Inflammatory macrophage treated with lipopolysaccharide for 4 hours (primary cell): ENCODE measurements around the gene NACA2.
"Not testable (repeated sequence)": the region's sequence is repeated elsewhere in the genome, so short reads cannot be mapped to it uniquely, and the experiment has no call there.

Source experiments
- DNase-seq: peaks from one replicate; pipeline ENCODE4 v3.0.0-alpha.2; 2020

Gene NACA2

DNA sequence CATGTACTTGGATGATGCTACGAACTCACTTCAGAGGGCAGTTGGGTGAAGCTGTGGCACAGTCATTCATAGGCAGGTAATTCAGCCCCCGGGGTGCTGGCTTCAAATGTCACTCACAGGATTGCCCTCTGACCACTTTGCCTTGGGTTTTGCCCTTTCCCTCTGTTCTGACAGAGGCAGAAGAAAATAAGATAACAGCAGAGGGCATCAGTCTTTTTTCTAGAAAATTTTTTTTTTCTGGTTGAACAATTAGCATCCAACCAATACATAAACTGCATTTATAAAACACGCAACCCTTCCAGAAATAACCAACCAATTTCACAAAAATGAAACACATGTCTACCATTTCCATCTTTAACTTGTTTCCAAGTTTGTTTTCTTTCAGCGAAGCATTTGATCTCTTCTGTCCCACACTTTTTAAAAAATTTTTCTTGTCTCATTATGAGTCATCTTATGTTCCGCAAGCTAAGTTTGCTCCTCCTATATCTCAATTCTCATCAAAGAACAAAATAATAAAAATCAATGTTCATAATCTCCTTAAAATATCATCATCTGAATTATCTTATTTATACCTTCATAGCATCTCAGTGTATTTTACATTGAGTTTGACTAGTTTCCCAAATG is 15.6 kb downstream of the NACA2 start:
- DNase-seq = no peak

DNA sequence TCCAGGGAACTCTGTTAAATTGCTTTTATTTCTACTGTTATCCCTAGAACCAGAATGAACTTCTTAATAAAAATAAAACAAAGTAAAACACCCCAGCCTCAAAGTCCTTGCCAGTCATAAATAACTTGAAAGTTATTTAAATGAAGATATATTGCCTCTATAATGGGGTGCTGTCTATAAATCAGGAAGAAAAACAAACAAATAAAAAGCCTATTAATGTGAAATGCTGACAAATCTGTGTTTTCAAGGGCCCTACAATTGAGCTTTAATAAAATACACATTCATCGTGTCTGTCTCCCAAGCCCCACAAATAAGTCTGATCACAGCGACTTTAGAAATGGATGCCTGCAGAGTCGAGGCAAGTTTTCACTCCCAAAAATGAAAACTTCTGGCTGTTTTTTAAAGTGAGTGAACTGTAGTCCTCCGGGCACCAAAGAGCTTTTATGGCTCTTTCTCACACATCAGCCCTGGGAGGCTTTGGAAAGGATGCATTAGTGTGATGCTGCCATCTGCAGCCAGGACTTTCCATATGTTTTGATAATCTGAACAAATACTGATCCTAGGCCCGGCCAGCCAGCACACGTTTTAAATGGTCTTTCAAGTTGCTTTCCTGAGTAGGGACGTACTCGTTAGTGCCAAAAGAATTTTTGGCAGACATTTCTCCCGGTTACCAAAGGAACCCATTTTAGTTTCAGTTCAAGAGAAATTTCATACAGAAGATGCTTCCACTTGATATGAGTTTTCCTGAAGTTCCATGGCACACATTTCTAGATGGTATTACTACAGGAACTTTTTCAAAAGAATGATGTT is 16.3 kb downstream of the NACA2 start:
- no peak for DNase-seq

DNA sequence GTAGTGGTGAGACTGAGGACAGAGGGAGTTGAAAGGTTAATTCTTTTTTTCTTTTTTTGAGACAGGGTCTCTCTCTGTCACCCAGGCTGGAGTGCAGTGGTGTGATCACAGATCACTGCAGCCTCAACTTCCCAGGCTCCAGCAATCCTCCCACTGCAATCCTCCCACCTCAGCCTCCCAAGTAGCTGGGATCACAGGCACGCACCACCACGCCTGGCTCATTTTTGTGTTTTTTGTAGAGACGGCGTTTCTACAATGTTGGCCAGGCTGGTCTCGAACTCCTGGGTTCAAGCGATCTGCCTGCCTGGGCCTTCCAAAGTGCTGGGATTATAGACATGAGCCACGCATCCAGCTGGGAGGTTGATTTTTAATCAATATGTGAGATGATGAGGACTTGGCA is 18.5 kb downstream of the NACA2 start:
- not testable (repeated sequence) for DNase-seq

DNA sequence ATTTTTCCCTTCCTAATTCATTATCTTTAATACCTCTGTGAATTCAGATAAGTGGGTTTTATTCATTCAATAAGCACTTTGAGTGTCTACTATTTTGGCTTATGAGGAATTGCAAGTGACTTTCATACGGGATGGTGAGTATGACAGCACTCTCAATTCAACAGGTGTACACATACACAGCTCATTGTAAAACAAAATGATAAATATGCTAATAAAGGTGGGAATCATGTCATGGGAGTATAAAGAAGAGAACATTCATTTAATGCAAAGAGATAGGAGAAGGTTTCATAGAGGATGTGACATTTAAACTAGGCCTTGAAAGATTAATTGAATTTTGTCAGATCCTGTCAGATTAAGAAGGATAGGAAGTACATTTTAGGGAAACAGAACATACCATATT is 19.4 kb downstream of the NACA2 start:
- DNase-seq = no peak

DNA sequence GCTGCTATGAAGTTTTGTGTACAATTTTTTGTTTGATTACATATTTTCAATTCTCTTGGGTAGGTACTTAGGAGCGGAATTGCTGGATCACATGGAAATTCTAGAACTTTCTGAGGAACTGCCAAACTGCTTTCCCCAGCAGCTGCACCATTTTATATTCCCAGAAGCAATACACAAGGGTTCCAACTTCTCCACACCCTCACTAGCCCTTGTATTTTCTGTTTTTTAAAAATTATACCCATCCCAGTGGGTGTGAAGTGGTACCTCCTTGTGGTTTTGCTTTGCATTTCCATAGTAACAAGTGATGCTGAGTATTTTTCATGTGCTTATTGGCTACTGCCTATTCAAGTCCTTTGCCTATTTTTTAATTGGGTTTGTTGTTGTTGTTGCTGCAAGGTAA is 20.9 kb downstream of the NACA2 start:
- peak; percentile 24 for DNase-seq

DNA sequence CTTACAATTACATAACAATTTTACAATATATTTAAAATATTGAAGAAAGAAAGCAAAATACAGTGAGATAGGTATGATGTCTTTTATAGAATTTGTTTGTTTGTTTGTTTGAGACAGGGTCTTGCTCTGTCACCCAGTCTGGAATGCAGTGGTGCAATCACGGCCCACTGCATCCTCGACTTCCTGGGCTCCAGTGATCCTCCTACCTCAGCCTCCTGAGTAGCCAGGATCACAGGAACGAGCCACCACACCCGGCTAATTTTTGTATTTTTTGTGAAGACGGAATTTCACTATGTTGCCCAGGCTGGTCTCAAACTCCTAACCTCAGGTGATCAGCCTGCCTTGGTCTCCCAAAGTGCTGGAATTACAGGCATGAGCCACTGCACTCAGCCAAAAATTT is 21.5 kb downstream of the NACA2 start:
- not testable (repeated sequence) for DNase-seq

DNA sequence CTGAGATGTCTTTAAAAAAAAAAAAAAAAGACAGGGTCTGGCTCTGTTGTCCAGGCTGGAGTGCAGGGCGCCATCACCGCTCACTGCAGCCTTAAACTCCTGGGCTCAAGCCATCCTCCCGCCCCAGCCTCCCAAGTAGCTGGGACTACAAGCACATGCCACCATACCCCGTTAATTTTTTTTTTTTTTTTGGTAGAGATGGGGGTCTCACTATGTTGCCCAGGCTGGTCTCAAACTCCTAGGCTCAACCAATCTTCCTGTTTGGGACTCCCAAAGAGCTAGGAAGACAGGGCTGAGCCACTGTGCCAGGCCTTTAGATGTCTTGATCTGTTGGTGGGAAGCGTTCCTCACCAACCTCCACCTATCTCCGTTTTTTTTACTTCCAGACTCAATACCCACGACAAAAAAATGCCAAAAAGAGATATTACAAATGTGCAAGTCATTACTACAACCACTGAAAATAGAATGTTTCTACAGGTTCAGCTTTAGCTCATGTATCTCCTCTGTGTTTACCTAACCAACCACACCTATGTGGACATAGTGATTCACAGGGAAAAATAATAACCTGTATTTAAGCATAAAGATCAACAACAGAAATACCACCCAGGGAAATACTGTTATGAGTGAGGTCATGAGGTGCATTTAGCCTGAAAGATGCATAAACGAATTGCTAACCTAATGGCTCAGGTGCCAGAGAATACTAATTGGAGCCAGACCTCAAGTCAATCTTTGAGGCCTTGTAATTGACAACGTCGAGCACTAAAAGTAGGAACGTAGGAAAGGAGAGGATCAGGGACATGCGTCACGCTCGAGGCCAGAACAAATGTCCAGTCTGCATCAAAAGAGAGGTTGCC is 22.6 kb downstream of the NACA2 start:
- DNase-seq = no peak

DNA sequence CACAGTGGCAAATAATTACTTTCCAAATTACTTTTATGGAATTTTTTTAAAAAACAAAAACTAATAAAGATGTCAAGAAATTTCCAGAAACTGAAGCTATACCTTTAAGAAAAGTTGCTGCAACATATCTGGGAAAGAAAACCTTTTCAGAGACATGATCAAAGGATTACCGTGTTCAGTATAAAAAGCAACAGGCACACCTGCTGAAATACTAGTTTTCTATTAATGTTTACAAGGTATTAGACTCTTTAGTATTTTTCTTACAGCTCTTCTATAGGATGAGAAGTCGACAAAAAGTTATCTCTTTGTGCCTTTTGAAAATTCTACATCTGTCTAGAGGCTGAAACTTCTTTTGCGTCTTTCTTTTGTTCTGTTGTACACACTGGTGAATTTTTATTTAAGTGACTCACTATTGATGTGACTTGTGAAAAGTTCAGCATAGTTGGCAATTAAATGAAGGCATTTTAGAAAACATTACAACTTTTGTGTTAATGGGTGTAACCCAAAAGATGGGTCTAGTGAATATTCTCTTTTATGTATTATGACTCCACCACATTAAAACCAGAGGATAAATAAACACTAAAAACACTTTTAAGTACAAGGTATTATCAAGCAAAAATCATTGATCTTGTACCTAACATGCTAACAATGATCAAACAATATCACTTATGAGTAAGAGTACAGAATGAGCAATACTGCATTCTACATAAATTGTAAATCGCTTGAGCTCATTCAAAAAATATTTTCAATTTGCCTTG is 23.8 kb downstream of the NACA2 start:
- DNase-seq = no peak

DNA sequence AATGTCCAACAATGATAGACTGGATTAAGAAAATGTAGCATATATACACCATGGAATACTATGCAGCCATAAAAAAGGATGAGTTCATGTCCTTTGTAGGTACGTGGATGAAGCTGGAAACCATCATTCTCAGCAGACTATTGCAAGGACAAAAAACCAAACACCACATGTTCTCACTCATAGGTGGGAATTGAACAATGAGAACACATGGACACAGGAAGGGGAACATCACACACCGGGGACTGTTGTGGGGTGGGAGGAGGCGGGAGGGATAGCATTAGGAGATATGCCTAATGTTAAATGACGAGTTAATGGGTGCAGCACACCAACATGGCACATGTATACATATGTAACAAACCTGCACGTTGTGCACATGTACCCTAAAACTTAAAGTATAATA is 24.6 kb downstream of the NACA2 start:
- DNase-seq = not testable (repeated sequence)

DNA sequence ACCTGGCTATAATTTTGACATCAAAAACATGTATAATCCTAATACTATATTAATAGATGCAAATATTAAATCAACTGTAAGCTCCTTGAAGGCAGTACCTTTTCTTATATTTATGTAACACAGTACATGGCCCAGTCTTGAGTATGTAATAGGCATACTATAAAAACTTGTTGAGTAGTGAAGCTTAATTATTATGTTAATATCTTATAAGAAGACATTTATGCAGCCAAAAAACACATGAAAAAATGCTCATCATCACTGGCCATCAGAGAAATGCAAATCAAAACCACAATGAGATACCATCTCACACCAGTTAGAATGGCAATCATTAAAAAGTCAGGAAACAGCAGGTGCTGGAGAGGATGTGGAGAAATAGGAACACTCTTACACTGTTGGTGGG is 25.2 kb downstream of the NACA2 start:
- not testable (repeated sequence) for DNase-seq

DNA sequence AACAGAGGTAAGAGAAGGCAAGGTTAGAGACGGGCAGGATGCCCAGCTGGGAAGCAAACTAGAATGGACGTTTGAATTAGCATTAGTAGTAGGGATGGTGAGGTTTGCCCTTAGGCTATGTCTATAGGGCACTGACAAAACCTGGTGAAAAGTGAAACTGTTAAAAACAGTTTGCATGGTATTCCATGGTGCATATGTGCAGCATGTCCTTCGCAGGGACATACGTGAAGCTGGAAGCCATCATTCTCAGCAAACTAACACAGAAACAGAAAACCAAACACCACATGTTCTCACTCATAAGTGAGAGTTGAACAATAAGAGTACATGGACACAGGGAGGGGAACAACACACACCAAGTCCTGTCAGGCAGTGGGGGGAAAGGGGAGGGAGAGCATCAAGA is 25.8 kb downstream of the NACA2 start:
- no peak for DNase-seq

DNA sequence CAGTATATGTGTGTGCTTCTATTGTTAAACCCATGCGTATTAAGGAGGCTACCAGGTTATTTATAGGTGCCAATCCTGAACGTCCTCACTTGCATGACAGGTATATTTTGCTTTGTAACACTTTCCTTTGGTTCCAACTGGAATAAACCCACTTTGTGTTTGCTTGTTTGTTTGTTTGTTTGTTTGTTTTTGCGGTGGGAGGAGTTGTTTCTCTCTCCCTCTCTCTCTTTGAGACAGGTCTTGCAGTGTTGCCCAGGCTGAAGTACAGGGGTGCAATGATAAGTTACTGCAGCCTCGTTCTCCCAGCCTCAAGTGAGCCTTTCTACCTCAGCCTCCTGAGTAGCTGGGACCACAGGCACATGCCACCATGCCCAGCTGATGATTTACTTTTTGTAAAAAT is 28.7 kb downstream of the NACA2 start:
- no peak for DNase-seq

DNA sequence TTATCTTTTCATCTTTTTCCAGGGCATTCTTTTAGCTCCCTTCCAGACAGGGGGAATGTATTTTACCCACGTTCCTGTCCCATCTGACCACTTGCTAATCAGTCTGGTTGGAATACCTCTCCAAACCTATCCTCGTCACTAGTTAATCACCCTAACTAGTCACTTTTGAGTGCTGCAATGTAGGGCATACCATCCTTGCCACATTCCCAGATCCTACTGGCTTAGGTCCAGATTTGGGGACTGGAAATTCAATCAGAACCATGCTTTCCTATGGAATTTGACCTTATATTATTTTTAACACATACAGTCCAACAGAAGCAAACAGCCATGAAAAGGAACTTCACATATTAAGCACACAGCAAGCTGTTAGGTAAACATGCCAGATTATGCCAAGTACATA is 29.7 kb downstream of the NACA2 start:
- no peak for DNase-seq

DNA sequence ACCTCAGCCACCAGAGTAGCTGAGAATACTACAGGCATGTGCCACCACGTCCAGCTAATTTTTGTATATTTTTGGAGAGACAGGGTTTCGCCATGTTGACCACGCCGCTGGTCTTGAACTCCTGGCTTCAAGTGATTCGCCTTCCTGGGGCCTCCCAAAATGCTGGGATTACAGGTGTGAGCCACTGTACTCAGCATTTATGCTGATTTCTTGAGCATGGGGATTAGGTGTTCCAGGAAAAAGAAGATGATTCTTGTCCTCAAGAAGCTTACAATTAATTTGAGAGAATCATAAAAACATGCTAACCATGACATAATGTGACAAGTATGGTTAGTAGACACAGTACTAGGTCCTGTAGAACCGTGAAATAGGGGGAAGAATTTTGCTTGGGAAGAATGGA is 30.9 kb downstream of the NACA2 start:
- DNase-seq = no peak

DNA sequence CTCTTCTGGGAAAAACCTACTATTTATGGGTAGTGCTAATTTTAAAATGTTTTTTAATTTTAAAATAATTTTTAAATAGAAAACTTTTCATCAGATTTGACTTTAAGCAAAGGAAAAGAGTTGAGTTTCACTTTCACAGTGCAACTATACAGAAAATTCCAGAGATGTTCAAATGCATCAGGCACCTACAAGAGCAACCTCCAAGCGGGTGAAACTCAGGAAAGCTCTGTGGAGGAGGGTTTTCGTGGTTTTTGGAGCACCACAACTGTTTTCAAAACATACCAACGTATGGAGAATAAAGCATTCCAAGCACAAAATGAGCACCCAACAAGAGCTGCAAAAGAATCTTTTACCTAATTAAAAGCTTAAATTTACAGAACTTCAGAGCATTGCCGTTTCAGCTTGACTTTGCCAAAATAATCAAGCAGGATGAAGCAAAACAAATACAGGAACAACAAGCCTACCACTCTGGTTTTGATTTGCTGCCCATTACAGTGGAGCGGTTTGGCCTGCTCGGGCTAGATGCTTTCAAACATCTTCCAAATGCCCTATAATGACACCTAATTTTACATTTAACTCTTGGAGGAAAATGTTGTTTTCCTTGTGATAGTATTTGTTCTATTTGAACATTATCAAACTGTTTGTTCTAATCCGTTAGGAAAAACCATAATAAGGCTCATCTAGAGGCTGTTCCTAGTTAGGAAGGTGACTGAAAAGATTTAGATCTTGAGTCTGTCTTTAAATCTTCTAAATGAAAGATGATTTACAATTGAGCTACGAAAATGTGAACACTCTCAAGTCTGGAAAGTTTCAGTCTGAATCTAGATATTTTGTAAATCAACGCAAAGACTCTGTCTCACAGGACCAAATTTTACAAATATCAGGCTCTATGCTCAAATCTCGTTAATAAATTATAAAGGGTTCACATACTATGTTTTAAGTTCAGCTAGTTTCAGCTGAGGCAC is 34.5 kb downstream of the NACA2 start:
- DNase-seq = no peak

DNA sequence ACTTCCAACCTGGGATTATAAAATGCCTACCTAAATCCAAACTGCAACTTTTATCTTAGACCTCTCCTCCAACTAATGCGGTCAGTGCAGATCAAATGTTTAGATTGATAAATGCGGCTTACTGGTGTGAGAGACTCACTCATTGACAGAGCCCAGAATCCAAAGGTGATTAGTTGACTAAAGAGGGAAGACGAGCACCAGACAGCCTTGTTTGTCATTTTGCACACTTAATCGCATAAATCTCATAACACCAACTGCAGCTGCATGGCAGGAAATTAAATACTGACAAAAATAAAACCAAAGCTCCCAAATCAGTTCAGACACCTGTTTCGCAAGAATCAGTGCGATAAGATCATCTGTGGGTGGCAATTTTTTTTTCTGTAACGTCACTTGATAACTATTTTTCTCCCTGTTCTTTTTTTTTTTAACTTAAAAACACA is 35.9 kb downstream of the NACA2 start:
- DNase-seq = no peak

DNA sequence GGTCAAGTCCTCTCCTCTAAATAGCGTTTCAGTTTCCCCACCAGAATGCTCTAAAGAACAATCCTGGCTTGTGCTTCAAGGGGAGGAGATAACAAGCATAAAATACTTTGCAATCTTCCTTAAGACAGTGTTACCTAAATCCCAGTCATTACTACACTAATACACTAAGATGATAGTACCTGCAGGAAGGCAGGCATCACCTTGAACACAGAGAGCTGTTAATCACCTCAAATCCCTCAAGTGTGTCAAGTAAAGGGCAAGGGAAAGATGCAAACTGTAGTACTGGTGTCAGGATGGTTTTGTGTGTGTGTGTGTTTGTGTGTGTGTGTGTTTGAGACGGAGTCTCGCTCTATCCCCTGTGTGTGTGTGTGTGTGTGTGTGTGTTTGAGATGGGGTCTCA is 36.8 kb downstream of the NACA2 start:
- DNase-seq = no peak

DNA sequence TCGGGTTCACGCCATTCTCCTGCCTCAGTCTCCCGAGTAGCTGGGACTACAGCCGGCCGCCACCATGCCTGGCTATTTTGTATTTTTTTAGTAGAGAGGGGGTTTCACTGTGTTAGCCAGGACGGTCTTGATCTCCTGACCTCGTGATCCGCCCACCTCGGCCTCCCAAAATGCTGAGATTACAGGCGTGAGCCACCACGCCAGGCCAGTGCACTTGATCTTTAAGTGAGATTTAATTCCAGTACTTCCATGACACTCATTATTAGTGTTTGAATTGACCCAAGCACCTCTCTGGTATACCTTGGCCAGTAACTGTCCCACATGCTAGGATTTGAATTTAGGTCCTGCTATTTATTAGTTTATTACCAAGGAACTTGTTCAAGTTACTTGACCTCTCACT is 38.5 kb downstream of the NACA2 start:
- DNase-seq = not testable (repeated sequence)

DNA sequence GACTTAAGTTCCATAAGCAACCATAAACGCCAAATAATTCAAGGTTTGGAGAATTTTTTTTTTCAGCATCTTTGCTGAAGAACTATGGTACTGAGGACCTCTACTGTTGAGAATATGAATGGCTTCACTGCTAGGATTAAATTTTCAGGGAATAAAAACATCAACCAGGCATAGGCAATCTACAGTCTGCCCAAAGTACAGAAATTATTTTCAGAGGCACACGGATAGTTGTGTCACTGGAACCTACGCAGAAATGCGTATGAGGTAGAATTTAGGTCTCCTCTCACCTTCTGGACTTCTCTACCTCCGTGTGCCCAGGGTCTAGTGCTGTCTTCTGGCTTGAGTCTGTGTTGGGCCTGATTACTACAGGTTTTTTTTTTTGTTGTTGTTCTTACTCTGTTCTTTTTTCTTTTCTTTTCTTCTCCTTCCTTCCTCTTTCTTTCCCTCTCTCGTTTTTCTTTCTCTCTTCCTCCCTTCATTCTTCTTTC is 39.7 kb downstream of the NACA2 start:
- DNase-seq = peak; percentile 43

DNA sequence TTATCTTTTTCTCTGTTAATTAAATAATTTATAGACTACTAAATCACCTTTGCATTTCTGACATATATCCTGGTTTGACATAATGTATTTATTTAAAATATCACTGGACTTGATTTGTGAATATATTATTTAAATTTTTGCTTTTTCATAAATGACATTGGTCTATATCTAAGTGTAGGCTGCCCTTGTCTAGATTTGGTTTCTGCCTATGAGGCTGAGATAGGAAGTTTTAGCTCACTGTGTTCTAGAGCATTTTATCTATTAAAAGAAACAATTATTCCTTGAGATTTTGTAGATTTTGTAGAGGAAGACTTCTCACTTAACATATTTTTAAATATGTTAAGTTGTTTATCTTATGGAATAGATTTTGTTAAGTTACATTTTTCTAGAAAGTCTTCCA is 43.9 kb downstream of the NACA2 start:
- DNase-seq = no peak

DNA sequence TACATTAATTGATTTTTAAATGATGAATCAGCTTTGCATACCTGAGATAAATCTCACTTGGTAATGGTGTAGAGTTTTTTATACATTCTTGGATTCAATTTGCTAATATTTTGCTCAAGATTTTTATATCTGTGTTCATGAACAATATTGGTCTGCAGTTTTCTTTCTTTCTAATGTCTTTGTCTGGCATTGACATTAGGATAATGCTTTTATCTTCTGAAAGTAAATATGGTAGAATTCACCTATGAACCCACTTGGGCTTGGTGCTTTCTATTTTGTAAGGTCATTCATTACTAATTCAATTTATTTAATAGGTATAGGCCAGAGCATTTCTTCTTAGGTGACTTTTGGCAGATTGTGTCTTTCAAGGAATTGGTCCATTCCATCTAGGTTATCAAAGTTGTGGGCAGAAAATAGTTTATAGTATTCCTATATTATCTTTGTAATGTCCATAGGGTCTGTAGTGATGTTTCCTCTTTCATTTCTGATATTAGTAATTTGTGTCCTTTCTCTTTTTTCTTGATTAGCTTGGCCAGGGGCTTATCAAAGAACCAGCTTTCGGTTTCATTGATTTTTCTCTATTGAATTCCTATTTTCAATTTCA is 45.6 kb downstream of the NACA2 start:
- no peak for DNase-seq
